Fibroblast of lung (primary cell): ENCODE data around the gene RGS7. TPM values are rescaled to one million over a fixed set of nuclear protein-coding genes. Genes with fewer than 3 reads are reported as not detected.
A peak's percentile ranks its signal among the peaks of the same experiment; 100 is the strongest.

Experiments used
- DNase-seq, 2 donors: peaks; one replicate each; pipeline versions ENCODE4 v3.0.0 to v3.0.0-alpha.2; 2010; ENCODE audit warnings: low read depth in 2 of 2
- H2AFZ ChIP-seq: 2 replicates; pipeline ENCODE4 v1.5.1; 2012; ENCODE audit warnings: low read length, control low read depth, inconsistent platforms
- H3K27ac ChIP-seq: 2 replicates; pipeline ENCODE4 v1.5.1; 2011; ENCODE audit warnings: low read length, control low read depth; ENCODE audit not compliant: insufficient read depth
- H3K27me3 ChIP-seq: 2 replicates; pipeline ENCODE4 v1.5.1; 2011; ENCODE audit warnings: mild to moderate bottlenecking, low read length; ENCODE audit not compliant: control insufficient read depth, insufficient read depth
- H3K36me3 ChIP-seq: 2 replicates; pipeline ENCODE4 v1.5.1; 2011; ENCODE audit warnings: low read length; ENCODE audit not compliant: control insufficient read depth, insufficient read depth
- H3K4me1 ChIP-seq: 2 replicates; pipeline ENCODE4 v1.5.1; 2011; ENCODE audit warnings: low read length; ENCODE audit not compliant: control insufficient read depth, insufficient read depth; ENCODE audit errors: extremely low read depth
- H3K4me2 ChIP-seq: 2 replicates; pipeline ENCODE4 v1.5.1; 2011; ENCODE audit warnings: low read length, control low read depth; ENCODE audit not compliant: insufficient read depth; ENCODE audit errors: extremely low read depth
- H3K4me3 ChIP-seq, 4 experiments: fragments of 200-600 bp in 1 of 4; sonication (generic) in 1 of 4; replicated peaks in 1 of 4; 2 replicates each; pipeline ENCODE4 v1.5.1; 2011 to 2016; ENCODE audit warnings: low read length in 4 of 4, low read depth in 3 of 4, mild to moderate bottlenecking in 3 of 4, control low read depth in 2 of 4, inconsistent platforms in 1 of 4, mixed read lengths in 1 of 4; ENCODE audit not compliant: insufficient read depth in 1 of 4; ENCODE audit errors: control extremely low read depth in 1 of 4
- H3K79me2 ChIP-seq: 2 replicates; pipeline ENCODE4 v1.5.1; 2012; ENCODE audit warnings: mild to moderate bottlenecking, low read length, inconsistent platforms; ENCODE audit not compliant: control insufficient read depth, insufficient read depth
- H3K9ac ChIP-seq: 2 replicates; pipeline ENCODE4 v1.5.1; 2011; ENCODE audit warnings: mild to moderate bottlenecking, low read length, control low read depth; ENCODE audit not compliant: insufficient read depth
- H3K9me3 ChIP-seq: 2 replicates; pipeline ENCODE4 v1.5.1; 2012; ENCODE audit warnings: low read depth, low read length; ENCODE audit not compliant: control insufficient read depth, insufficient read depth
- H4K20me1 ChIP-seq: 2 replicates; pipeline ENCODE4 v1.5.1; 2011; ENCODE audit warnings: low read length; ENCODE audit not compliant: control insufficient read depth, insufficient read depth; ENCODE audit errors: extremely low read depth
- CTCF ChIP-seq, 2 donors: IDR thresholded peaks in 1 of 2; conservative IDR thresholded peaks in 1 of 2; 1 replicate in 1 of 2; 2 replicates in 1 of 2; pipeline ENCODE4 v1.5.1; 2011 to 2012; ENCODE audit warnings: low read length in 2 of 2, control low read depth in 1 of 2, inconsistent platforms in 1 of 2, low read depth in 1 of 2, mild to moderate bottlenecking in 1 of 2
- EZH2 ChIP-seq: IDR thresholded peaks from 2 replicates; pipeline ENCODE4 v1.5.1; 2012; ENCODE audit warnings: low read length, control low read depth, mild to moderate bottlenecking; ENCODE audit errors: missing control alignments
- polyA plus RNA-seq, 2 donors: library from polyadenylated mRNA; depleted of rRNA in 1 of 2; stranded (reverse) in 1 of 2; unstranded in 1 of 2; fragments of >200 nt; gene quantifications; 2 replicates each; pipeline ENCODE4 v1.2.1, GENCODE V29; 2011 to 2012; ENCODE audit warnings: missing spikeins in 1 of 2
- total RNA-seq: library from RNA; depleted of rRNA; stranded (reverse); fragments of >200 nt; gene quantifications from 2 replicates; pipeline ENCODE4 v1.2.1, GENCODE V29; 2014

Gene RGS7
- total and polyA plus RNA-seq, 2 donors (not counting 1 experiment from before 2014, with no cell fraction given), result 3.6 to 4.2 TPM

GRCh38 chr1:240854367-240854766 is 502.6 kb downstream of the RGS7 start:
- no peak overlapping the region for H3K4me2 ChIP-seq
- TF ChIP-seq CTCF (conservative IDR thresholded peaks at IDR 0.05 in 1 of 2, IDR thresholded peaks at IDR 0.05 in 1 of 2; ENCODE audit: low read depth in 1 of 2, low read length in 2 of 2), result no peak
- H2AFZ ChIP-seq, result no peak overlapping the region
- no peaks in the 10 kb centered on the region for H3K9me3 ChIP-seq
- no peaks in the 10 kb centered on the region for H3K27me3 ChIP-seq
- H3K4me3 ChIP-seq, result no peak overlapping the region
- H3K27ac ChIP-seq, result no peak overlapping the region
- H3K9ac ChIP-seq, result no peak overlapping the region
- no peaks in the 10 kb centered on the region for H3K36me3 ChIP-seq
- H4K20me1 ChIP-seq, result no peaks in the 10 kb centered on the region
- no peaks in the 10 kb centered on the region for H3K4me1 ChIP-seq
- peak in 1 of 2 donors; percentile 60 for DNase-seq
- no peaks in the 10 kb centered on the region for H3K79me2 ChIP-seq

- Histone ChIP-seq H3K36me3 (no peaks in the 10 kb centered on the region), H3K9ac (no peak overlapping the region), H3K4me2 (no peak overlapping the region), H3K4me3 (no peak overlapping the region), H4K20me1 (no peaks in the 10 kb centered on the region), H3K27me3 (no peaks in the 10 kb centered on the region), H3K4me1 (no peaks in the 10 kb centered on the region), H3K79me2 (no peaks in the 10 kb centered on the region), H3K9me3 (no peaks in the 10 kb centered on the region), H3K27ac (no peak overlapping the region), H2AFZ (no peak overlapping the region)
- TF ChIP-seq CTCF (conservative IDR thresholded peaks at IDR 0.05 in 1 of 2, IDR thresholded peaks at IDR 0.05 in 1 of 2; ENCODE audit: low read depth in 1 of 2, low read length in 2 of 2), result no peak
- TF ChIP-seq EZH2, result no peak
- no peak for DNase-seq
These were observed 509.7 kb downstream of the RGS7 start for GRCh38 chr1:240847325-240847724.

GRCh38 chr1:240844486-240844885 is 512.5 kb downstream of the RGS7 start:
- DNase-seq, result no peak
- H3K9me3 ChIP-seq, result no peaks in the 10 kb centered on the region
- H2AFZ ChIP-seq, result no peak overlapping the region

More at GRCh38 chr1:240844486-240844885, 512.5 kb downstream of the RGS7 start:
- TF ChIP-seq EZH2 (no peak), CTCF (conservative IDR thresholded peaks at IDR 0.05 in 1 of 2, IDR thresholded peaks at IDR 0.05 in 1 of 2; ENCODE audit: low read depth in 1 of 2, low read length in 2 of 2) (no peak)
- H4K20me1 ChIP-seq, result no peaks in the 10 kb centered on the region
- H3K27ac ChIP-seq, result no peak overlapping the region
- no peak overlapping the region for H3K4me2 ChIP-seq
- H3K79me2 ChIP-seq, result no peaks in the 10 kb centered on the region
- H3K4me1 ChIP-seq, result no peaks in the 10 kb centered on the region
- H3K4me3 ChIP-seq, result no peak overlapping the region
- no peaks in the 10 kb centered on the region for H3K27me3 ChIP-seq
- H3K9ac ChIP-seq, result no peak overlapping the region
- no peaks in the 10 kb centered on the region for H3K36me3 ChIP-seq
